Measurements from ENCODE around the gene CYRIA.

DNA sequence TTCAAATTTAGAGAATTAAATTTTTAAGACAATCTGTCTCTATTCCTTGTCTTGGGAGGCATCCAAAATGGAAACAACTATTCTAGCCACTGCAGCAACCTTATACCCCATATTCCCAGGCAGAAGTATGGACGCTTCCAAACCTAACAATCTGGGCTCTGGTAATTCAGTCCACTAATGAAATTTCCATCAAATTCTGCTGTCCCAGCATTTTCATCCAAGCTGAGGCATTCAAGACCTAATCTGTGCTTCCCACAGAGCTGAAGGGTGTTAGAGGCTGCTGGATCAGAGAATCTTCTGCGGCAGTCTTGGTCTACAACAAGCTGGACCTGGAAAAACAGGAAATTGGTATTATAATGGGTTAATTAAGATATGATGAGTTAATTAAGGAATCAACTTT, 42.5 kb upstream of the CYRIA start:
- TF ChIP-seq, protein P1, sequence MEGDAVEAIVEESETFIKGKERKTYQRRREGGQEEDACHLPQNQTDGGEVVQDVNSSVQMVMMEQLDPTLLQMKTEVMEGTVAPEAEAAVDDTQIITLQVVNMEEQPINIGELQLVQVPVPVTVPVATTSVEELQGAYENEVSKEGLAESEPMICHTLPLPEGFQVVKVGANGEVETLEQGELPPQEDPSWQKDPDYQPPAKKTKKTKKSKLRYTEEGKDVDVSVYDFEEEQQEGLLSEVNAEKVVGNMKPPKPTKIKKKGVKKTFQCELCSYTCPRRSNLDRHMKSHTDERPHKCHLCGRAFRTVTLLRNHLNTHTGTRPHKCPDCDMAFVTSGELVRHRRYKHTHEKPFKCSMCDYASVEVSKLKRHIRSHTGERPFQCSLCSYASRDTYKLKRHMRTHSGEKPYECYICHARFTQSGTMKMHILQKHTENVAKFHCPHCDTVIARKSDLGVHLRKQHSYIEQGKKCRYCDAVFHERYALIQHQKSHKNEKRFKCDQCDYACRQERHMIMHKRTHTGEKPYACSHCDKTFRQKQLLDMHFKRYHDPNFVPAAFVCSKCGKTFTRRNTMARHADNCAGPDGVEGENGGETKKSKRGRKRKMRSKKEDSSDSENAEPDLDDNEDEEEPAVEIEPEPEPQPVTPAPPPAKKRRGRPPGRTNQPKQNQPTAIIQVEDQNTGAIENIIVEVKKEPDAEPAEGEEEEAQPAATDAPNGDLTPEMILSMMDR (IDR thresholded peaks at IDR 0.05): no peak
- TF ChIP-seq POLR2A (IDR thresholded peaks at IDR 0.05) (no peak), POLR2AphosphoS5 (IDR thresholded peaks at IDR 0.05) (no peak)

All from breast epithelium (tissue), 3 donors.